Measurements from ENCODE around the gene GMCL1.
"Not testable (repeated sequence)": the region's sequence is repeated elsewhere in the genome, so short reads cannot be mapped to it uniquely, and the experiment has no call there.

Gene GMCL1, protein sequence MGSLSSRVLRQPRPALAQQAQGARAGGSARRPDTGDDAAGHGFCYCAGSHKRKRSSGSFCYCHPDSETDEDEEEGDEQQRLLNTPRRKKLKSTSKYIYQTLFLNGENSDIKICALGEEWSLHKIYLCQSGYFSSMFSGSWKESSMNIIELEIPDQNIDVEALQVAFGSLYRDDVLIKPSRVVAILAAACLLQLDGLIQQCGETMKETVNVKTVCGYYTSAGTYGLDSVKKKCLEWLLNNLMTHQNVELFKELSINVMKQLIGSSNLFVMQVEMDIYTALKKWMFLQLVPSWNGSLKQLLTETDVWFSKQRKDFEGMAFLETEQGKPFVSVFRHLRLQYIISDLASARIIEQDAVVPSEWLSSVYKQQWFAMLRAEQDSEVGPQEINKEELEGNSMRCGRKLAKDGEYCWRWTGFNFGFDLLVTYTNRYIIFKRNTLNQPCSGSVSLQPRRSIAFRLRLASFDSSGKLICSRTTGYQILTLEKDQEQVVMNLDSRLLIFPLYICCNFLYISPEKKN

DNA sequence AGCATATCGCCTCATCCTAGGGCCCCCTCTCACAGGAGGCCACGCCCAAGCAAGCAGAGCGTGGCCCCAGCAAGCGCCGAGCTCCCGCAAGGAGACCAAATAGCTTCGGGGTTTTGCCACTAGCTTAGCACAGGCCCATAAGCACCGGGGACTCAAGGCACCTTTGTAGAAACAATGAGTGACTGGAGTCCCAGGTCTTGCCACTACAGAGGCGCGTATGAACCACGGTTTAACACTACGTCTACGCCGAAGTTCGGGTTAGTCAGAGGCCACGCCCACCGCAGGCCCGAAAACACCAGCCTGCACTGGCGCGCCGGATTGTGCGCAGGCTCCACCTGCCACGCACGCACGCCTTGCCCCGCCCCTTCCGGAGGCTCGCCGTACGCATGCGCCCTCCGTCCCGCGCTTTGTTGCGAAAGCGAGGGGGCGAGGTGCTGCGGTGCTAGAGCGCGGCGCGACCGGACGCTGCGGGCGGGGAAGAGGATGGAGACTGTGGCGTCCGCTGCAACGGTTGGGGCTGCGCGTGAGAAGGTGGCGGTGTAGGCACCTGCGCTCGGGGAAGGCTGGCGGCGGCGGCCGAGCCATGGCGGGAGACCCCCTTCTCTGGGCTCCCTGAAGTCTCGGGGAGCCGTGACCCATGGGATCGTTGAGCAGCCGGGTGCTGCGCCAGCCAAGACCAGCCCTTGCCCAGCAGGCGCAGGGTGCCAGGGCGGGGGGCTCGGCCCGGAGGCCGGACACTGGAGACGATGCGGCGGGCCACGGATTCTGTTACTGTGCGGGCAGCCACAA lies at the start of gene GMCL1:
Gene GMCL1, plus strand, starts transcription at position 405 of the 789 bp plus-strand sequence. Its CDS starts 233 bp downstream, at position 638.
- peak; percentile 97 for DNase-seq (ENCODE audit: low spot score)

DNA sequence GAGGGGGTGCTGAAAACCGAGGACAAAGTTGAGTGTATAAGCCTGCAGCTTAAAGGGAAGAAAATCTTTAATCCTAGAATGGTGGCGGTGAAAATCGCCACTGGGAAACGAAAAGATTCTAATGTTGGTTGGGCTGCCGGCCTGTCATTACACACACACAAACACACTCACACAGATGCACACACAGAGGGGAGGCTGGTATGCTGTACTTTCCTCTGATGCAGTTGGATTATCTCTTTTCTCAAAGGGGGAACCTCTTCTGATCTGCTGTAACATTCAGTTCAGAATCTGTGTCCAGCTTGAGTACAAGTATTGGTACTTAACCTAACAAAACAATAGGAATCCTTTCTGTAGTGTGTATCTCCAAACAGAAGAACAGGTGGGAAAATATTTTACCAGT lies 48.5 kb upstream of the GMCL1 start:
- DNase-seq (ENCODE audit: low spot score), result no peak

DNA sequence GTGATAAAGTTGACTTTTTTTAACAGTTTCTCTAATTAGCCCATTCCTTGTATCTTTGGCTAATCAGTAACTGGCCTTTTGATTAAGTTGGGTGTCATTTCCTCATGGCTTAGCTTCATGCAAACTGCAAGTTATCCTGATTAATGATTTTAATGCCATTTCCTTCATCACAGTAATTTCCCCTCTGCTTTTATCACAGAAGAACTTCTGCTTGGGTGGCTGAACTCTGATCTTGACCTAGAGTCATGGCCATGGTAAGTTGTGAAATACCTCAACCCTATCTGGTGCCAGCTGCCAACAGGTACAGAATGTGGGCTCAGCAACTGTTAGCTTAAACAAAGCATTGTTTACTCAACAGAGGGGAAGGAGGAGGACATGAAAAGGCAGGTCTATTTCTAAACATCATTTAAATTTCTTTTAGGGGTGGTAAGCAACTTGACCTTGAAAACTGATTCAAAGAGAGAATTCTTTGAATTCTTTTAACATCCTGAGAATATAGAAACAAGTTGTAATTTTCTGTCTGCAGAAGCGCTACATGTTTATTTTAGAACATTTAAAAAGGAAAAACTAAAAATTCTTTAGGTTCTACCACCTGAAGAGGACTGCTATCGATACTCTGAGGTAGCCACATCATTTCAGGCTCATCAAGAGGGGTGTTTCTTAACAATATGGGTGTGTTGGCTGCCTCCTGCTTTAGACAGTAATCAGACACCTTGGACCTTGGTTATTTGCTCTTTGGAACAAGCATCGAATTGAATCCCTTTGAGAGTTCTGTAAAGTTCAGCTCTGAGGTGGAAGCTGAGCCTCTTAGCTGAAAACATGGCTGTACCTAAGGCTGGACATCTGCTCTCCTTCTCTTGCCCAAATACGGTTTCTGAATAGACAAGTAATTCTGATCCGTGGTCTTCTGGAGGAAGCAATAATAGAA lies 47.9 kb upstream of the GMCL1 start:
- no peak for DNase-seq (ENCODE audit: low spot score)

DNA sequence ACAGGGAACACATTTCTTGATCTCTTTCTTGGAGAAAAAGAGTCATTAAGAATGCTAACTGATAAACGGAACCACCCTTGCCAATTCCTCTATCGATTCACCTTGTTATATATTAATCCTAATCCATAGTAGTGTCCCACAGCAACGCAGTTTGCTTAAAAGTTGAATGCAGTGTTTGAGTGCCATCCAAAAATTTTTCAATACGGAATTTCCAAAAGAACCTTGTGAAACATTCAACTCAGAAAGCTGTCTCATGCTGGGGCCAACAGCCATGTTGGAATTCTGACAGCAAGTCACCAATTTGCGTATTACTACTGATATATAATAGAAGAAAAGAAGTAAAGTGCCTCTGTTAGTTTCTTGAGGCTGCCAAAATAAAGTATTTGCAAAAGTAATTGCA lies 45.2 kb upstream of the GMCL1 start:
- no peak for DNase-seq (ENCODE audit: low spot score)

DNA sequence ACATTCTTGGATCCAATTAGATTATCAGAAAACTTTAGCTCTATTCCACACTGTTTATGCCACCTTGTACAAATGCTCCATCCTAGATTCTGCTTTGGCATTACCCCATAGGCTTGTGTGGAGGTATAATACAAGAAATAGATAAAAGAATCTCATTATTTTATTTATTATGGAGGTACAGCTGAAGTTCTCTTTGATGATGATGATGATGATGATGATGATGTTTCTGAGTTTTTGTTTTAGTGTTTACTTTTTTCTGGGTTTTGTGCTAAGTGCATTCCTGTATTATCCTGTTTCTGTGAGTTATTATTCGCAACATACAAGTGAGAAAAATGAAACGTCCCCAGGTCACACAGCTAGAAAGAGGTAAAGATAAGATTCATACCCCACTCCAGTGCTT lies 44.1 kb upstream of the GMCL1 start:
- no peak for DNase-seq (ENCODE audit: low spot score)

DNA sequence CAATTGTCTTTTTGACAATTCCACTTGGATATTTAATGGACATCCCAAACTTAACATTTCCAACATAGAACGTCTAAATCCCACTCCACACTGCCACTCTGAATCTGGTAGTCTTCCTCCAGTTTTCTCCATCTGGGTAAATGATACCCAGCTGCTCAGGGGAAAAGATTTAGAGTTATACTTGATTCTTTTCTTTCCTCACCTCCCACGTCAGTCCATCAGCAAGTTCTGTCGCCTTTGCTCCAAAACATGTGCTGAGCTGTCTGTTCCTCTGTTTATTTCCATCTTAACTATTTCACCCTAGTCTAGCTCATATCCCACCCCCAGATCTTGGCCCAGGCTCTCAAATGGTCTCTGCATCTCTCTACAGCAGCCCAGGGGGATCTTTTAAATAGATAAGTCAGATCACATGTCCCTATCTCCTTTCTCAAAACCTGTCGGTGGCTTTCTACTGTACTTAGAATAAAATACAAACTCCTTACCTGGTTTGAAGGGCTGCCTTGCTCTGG lies 43.4 kb upstream of the GMCL1 start:
- no peak for DNase-seq (ENCODE audit: low spot score)

DNA sequence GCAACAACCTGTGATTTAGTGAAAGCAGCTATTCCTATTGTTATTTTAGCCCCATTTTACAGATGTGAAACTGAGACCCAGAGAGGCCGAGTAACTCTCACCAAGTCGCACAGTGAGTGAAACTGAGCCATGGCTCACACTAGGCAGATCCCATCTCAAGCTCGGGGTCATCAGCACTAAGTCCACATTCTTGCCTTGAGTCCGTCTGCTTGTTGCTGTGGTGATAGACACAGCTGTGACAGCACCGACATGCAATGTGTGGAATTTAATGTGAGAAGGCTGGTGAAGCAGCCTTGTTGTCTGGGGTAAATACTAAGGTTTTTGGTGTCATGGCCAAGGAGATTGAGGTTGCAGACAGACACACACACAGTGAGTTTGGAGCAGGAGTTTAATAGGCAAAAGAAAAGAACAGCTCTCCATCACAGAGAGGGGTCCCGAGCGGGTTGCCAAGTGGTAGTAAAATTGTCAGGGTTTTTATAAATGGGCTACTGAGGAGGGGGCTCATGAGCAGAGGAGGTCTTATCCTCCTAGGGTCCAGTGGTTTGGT lies 40.2 kb upstream of the GMCL1 start:
- DNase-seq (ENCODE audit: low spot score), result peak; percentile 10

DNA sequence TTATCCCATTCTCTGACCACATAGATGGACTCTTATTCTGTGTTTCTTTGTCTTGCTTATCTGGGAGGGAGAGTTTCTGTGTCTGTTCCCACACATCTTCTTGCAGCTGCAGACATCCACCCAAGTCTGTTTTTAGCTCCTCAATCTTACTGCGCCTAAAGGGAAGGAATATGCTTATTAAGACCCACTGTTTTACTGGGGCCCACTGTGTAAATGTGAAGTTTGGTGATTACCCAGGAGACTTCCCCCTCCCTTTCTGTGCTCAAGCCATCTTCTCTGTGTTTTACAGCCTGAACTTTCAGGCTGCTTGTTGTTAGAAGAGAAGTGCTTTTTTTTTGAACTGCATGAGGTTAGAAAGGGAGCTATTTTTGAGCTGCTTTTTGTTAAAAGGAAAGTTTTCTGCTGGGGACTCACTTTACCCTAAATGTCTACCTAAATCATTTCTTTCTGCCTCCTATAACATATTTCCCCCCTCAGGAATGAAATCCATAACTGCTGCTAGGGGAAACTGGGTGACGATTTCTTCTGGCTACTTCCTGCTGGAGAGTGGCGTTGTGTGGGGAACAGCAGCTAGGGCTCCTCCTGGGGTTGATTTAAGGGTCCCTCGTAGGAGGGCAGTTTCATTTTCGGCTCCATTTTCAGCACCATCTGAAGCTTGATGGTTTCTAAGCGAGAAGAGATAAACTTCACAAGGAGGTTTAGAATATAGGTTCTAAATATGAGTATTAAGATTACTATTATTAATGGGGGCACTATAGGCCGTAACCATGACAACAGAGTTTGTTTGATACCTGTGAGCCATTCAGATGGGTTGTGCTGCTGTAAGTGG lies 39.5 kb upstream of the GMCL1 start:
- DNase-seq (ENCODE audit: low spot score), result no peak

DNA sequence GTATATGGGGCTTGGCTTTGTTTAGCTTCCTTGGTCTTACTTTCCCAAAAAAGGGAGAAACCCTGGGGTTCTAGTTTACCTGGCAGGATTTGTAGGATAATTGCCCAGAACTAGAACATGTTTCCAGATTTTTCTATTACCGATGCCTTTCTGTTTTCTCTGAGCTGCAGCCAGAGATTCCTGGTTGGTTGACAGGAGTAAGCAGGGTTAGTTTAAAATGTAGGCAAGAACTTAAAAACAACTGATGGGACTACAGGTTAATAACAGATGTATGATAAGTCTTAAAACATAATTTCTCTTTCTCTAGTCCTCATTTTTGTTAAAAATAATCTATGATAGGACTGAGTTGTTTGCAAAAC lies 38.9 kb upstream of the GMCL1 start:
- DNase-seq (ENCODE audit: low spot score), result no peak

DNA sequence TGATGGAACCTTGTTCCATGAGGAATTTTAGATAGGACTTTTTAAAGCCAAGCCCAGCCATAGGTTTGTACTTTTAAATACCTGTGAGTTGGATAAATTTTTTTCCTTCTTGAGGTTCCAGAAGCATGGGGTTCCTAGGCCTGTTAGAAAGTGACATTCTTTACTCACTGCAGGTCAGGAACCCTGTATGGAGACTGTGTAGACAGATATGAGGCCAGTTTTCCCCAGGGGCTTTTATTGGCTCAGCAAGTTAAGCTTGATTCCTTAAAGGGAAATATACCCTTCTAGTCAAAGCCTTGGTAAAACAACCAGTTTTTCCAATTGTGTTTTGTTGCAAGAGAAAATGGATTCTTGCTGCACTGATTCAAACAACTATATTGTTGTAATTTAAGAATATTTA lies 38.4 kb upstream of the GMCL1 start:
- DNase-seq (ENCODE audit: low spot score), result no peak

DNA sequence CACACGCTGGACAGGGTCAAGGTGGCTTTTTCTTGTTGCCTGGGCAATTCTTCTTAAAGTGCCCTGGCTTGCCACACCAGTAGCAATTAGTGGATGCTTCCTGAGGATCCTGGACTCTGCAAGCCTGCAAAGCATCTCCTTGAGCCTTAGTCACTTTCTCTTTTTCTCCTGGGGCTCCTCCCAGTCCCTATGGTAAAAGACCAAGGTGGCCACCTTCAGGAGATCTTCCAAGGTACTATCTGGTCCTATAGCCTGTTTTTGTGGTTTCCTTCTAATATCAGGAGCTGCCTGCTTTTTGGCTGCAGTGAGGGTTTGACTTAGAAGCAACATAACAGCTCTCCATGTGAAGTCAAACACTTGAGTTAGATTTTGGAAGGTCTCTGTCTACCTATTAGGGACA lies 33.3 kb upstream of the GMCL1 start:
- DNase-seq (ENCODE audit: low spot score), result no peak

DNA sequence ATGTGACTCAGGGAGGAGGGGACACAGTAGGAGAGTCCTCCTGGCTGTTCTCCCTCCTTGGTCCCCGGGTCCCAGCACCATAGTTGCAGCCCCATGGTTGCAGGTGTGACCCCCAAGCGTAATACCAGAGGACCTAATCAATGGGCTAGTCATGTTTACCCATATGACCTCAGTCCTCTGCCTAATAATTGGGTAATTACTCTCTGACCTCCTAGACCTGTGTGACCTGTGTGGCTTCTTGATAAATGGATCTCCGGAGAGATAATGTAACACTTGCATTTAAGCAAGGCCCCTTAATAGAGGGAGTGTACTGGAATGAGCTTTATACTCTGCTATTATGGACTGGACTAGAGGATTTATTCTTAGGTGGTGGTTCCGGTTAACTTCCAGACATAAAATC lies 32.2 kb upstream of the GMCL1 start:
- DNase-seq (ENCODE audit: low spot score), result no peak

DNA sequence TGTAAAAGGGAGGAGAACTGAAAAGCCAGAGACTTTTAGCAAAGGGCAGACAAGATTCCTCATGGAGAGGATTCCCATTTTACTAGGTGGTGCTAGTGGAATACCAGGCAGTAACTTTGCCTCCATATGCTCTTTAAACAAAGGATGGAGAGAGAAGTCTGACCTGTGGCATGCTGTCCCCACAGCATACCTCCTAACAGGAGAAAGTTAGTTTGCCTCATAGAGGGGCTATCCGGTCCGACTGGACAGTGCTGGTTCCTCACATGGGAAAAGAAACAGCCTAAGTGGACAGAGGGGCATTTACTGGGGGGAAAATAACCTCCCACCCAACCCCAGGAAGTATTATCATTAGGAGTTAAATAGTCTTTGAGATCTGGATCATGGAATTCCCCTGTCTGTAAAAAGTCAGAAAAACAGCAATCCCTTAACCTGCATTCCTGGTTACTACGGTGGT lies 31.6 kb upstream of the GMCL1 start:
- DNase-seq (ENCODE audit: low spot score), result no peak

DNA sequence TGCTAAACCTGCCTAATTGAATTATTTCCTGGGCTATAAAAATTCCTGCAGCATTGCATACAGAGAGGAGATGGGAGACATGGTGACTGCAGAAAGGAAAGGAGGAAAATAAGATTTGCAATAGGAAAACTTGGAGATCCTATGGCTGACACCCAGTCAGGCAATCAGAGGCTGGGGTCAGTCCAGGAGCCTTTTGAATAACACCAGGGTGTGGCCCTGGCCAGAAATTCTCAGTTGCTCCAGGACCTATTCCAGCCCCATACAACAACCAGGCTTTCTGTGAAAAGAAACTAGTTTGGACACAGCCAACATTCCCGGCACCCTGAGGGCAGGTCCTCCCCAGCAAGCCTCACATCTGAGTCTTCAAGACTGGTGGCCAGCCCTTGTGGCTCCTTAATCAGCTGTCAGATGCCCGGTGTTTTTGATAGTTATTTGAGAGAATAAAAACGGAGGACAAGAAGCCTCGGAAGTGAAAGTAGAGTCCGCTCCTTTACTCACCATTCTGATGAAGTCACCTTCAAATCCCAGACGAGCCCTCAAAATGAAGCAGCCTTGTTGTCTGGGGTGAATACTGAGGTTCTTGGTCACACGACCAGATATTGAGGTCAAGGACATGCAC lies 31.1 kb upstream of the GMCL1 start:
- no peak for DNase-seq (ENCODE audit: low spot score)

DNA sequence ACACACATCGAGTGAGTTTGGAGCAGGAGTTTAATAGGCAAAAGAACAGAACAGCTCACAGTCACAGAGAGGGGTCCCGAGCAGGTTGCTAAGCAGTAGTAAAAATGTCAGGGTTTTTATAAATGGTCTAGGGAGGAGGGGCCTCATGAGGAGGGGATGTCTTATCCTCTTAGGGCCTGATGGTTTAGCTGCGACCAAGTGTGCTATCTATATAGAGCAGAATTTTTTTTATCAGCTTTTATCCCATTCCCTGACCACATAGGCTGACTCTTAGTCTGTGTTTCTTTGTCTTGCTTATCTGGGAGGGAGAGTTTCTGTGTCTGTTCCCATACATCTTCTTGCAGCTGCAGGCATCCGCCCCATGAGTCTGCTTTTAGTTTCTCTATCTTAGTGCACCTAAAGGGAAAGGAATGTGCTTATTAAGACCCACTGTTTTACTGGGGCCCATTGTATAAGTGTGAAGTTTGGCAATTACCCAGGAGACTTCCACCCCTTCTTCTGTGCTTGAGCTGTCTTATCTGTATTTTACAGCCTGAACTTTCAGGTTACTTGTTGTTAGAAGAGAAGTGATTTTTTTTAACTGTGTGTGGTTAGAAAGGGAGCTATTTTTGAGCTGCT lies 30.4 kb upstream of the GMCL1 start:
- no peak for DNase-seq (ENCODE audit: low spot score)

DNA sequence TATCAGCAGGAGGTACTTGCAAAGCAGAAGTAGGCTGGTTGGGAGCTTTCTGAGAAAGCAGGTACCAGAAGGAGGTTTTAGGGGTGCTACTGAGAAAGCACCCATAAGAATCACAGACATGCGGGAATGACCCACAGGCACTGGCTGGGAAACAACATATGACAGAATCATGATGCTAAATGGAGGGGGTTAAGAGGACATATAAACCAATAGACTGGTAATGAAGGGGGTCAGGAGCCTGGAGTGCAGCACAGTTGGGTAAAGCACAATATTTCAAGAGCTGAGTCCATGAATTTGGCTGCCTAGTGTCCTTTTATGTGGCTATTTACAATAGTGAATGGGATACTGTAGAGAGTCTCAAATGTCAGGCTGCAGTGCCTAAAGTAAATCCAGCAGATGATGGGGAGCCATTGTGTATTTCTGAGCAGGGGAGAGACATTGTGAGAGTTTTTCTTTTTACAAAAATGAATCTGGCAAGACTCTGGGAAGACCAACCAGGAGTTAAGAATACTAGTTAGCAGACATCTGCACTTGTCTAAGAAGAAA lies 27.6 kb upstream of the GMCL1 start:
- DNase-seq (ENCODE audit: low spot score), result no peak

DNA sequence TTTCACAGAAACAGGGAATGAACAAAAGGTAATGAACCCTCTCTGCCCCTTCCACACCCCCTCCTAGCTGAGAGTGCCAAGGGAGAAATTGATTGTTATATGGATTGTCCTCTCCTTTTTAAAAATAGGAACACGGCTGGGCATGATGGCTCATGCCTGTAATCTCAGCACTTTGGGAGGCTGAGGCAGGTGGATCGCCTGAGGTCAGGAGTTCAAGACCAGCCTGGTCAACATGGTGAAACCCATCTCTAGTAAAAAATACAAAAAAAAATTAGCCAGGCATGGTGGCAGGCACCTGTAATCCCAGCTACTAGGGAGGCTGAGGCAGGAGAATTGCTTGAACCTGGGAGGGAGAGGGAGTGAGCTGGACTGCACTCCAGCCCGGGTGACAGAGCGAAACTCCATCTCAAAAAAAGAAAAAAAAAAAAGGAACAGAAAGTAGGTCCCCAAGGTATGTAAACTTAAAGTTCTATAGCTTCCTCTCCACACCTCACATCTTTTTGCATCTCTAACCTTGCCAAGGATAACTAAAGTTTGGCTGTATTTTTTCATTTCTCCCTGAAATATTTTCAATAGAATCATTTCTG lies 26.6 kb upstream of the GMCL1 start:
- DNase-seq (ENCODE audit: low spot score), result not testable (repeated sequence)

DNA sequence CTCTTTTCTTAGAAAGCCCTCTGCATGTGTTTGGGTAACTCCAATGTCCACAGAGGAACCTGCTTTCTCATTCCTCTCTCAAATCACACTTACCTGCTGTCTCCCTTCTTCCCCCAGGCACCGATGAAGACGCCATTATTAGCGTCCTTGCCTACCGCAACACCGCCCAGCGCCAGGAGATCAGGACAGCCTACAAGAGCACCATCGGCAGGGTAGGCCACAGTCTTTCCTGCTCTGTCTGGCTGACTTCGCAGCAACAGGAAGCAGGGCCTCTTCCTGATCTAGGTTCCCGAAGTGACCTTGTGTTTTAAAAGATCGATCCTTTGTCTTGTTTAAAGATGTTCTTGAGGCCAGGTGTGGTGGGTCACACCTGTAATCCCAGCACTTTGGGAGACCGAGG lies 25.0 kb upstream of the GMCL1 start:
- no peak for DNase-seq (ENCODE audit: low spot score)

DNA sequence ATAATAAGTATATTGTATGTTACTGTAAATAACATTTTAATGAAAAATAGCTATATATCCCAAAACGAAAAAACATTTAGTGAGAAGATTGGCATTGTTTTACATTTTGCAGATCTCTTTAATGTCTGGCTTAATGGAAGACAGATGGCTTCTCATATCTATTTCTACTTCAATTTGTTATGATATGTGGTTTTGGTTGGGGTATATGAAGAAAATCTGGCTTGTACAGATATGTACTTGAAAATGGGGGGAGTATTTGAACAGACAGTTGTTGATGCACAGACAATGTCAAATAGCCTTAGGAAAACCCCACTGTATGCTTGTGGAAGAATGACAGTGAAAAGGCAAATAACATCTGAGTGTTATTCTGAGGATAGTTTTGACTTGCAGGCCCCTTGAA lies 23.6 kb upstream of the GMCL1 start:
- DNase-seq (ENCODE audit: low spot score), result no peak

All from RKO (cell line).